ENCODE measurements around the gene IPPK. TPM values are rescaled to one million over a fixed set of nuclear protein-coding genes. Genes with fewer than 3 reads are reported as not detected.
"Not testable (repeated sequence)": the region's sequence is repeated elsewhere in the genome, so short reads cannot be mapped to it uniquely, and the experiment has no call there.

The IPPK gene
- total RNA-seq, 1 donor from 2014 or later: 8.1 TPM

GRCh38 chr9:92632641-92633040 lies 37.3 kb downstream of the IPPK start:
- no peak for TF ChIP-seq CTCF (conservative IDR thresholded peaks at IDR 0.05)
- no peaks in the 10 kb centered on the region for H3K27me3 Mint-ChIP-seq
- no peak overlapping the region for H3K4me3 Mint-ChIP-seq
- DNase-seq (ENCODE audit: extremely low spot score, unreplicated experiment): peak; percentile 45
- H3K27ac Mint-ChIP-seq: no peak overlapping the region
- H3K9me3 Mint-ChIP-seq: no peaks in the 10 kb centered on the region
- peaks cover 3% of the 10 kb centered on the region for H3K4me1 Mint-ChIP-seq (ENCODE audit: unreplicated experiment)
- peaks cover 24% of the 10 kb centered on the region for H3K36me3 Mint-ChIP-seq

GRCh38 chr9:92631452-92632343 lies 38.2 kb downstream of the IPPK start:
- peaks cover 32% of the 10 kb centered on the region for H3K36me3 Mint-ChIP-seq
- no peaks in the 10 kb centered on the region for H3K9me3 Mint-ChIP-seq
- peaks cover 3% of the 10 kb centered on the region for H3K4me1 Mint-ChIP-seq (ENCODE audit: unreplicated experiment)
- no peak overlapping the region for H3K4me3 Mint-ChIP-seq
- TF ChIP-seq CTCF (conservative IDR thresholded peaks at IDR 0.05): no peak
- no peak overlapping the region for H3K27ac Mint-ChIP-seq
- no peaks in the 10 kb centered on the region for H3K27me3 Mint-ChIP-seq
- DNase-seq (ENCODE audit: extremely low spot score, unreplicated experiment): peak; percentile 34

- TF ChIP-seq CTCF (conservative IDR thresholded peaks at IDR 0.05): no peak
- no peak overlapping the region for H3K4me3 Mint-ChIP-seq
- no peak for DNase-seq (ENCODE audit: extremely low spot score, unreplicated experiment)
- no peaks in the 10 kb centered on the region for H3K27me3 Mint-ChIP-seq
- H3K9me3 Mint-ChIP-seq: no peaks in the 10 kb centered on the region
- H3K36me3 Mint-ChIP-seq: peaks cover 39% of the 10 kb centered on the region
- H3K27ac Mint-ChIP-seq: no peak overlapping the region
- no peaks in the 10 kb centered on the region for H3K4me1 Mint-ChIP-seq (ENCODE audit: unreplicated experiment)
Observed at GRCh38 chr9:92627651-92628050, 42.3 kb downstream of the IPPK start.

- no peaks in the 10 kb centered on the region for H3K9me3 Mint-ChIP-seq
- no peak for DNase-seq (ENCODE audit: extremely low spot score, unreplicated experiment)
- H3K4me1 Mint-ChIP-seq (ENCODE audit: unreplicated experiment): no peaks in the 10 kb centered on the region
- no peak for TF ChIP-seq CTCF (conservative IDR thresholded peaks at IDR 0.05)
- H3K27me3 Mint-ChIP-seq: no peaks in the 10 kb centered on the region
- H3K4me3 Mint-ChIP-seq: no peak overlapping the region
- H3K27ac Mint-ChIP-seq: no peak overlapping the region
- peaks cover 39% of the 10 kb centered on the region for H3K36me3 Mint-ChIP-seq
Observed at GRCh38 chr9:92626484-92626883, 43.4 kb downstream of the IPPK start.

GRCh38 chr9:92623936-92624335 lies 46.0 kb downstream of the IPPK start:
- peaks cover 29% of the 10 kb centered on the region for H3K36me3 Mint-ChIP-seq
- H3K4me3 Mint-ChIP-seq; H3K4me1 Mint-ChIP-seq (ENCODE audit: unreplicated experiment); H3K27me3 Mint-ChIP-seq; DNase-seq (ENCODE audit: extremely low spot score, unreplicated experiment); H3K9me3 Mint-ChIP-seq; H3K27ac Mint-ChIP-seq: not testable (repeated sequence)

GRCh38 chr9:92620845-92621244 lies 49.1 kb downstream of the IPPK start:
- Mint-ChIP-seq H3K27ac (no peak overlapping the region), H3K4me3 (no peak overlapping the region), H3K36me3 (peaks cover 15% of the 10 kb centered on the region), H3K4me1 (ENCODE audit: unreplicated experiment) (no peaks in the 10 kb centered on the region), H3K9me3 (no peaks in the 10 kb centered on the region), H3K27me3 (no peaks in the 10 kb centered on the region)
- no peak for DNase-seq (ENCODE audit: extremely low spot score, unreplicated experiment)
- no peak for TF ChIP-seq CTCF (conservative IDR thresholded peaks at IDR 0.05)

All from type B pancreatic cell (in vitro differentiated cells).